ENCODE results near the gene SERPINB1.

GRCh38 chr6:2890976-2891767 is 49.5 kb upstream of the SERPINB1 start:
- no peak for TF ChIP-seq CTCF (IDR thresholded peaks at IDR 0.05)
- TF ChIP-seq POLR2A (IDR thresholded peaks at IDR 0.05): no peak
